Bone marrow (tissue), 2 donors: ENCODE data around the gene IL17RA.

ENCODE experiments used
- DNase-seq, 2 donors: peaks; one replicate each; lab custom pipeline; 2025; lab: John Stamatoyannopoulos, UW

Gene IL17RA

GRCh38 chr22:17106161-17106784 is 21.5 kb downstream of the IL17RA start:
- DNase-seq, result no peak

- peak; percentile 32 to 66 for DNase-seq
These were observed 22.2 kb downstream of the IL17RA start for GRCh38 chr22:17106785-17107546.

- DNase-seq, result no peak
These were observed 22.7 kb downstream of the IL17RA start for GRCh38 chr22:17107547-17107810.

GRCh38 chr22:17108256-17109112 is 23.7 kb downstream of the IL17RA start:
- no peak for DNase-seq

- DNase-seq, result no peak
These were observed 24.5 kb downstream of the IL17RA start for GRCh38 chr22:17109113-17109865.

GRCh38 chr22:17109976-17110375 is 25.2 kb downstream of the IL17RA start:
- no peak for DNase-seq

GRCh38 chr22:17110791-17111550 is 26.2 kb downstream of the IL17RA start:
- no peak for DNase-seq

GRCh38 chr22:17112491-17113042 is 27.8 kb downstream of the IL17RA start:
- no peak for DNase-seq

- DNase-seq, result no peak
These were observed 28.8 kb downstream of the IL17RA start for GRCh38 chr22:17113600-17113999.

- DNase-seq, result no peak
These were observed 29.5 kb downstream of the IL17RA start for GRCh38 chr22:17114173-17114897.

GRCh38 chr22:17114898-17115235 is 30.1 kb downstream of the IL17RA start:
- no peak for DNase-seq

- DNase-seq, result no peak
These were observed 30.4 kb downstream of the IL17RA start for GRCh38 chr22:17115236-17115635.

GRCh38 chr22:17115945-17116565 is 31.3 kb downstream of the IL17RA start:
- peak in 1 of 2 donors; percentile 25 for DNase-seq

GRCh38 chr22:17116572-17117330 is 32.0 kb downstream of the IL17RA start:
- no peak for DNase-seq

- DNase-seq, result no peak
These were observed 32.6 kb downstream of the IL17RA start for GRCh38 chr22:17117400-17117799.

GRCh38 chr22:17117890-17118289 is 33.1 kb downstream of the IL17RA start:
- no peak for DNase-seq

GRCh38 chr22:17118342-17118741 is 33.5 kb downstream of the IL17RA start:
- no peak for DNase-seq

- DNase-seq, result no peak
These were observed 34.8 kb downstream of the IL17RA start for GRCh38 chr22:17119481-17120202.

- no peak for DNase-seq
These were observed 35.5 kb downstream of the IL17RA start for GRCh38 chr22:17120281-17120680.
